A673 (cell line): ENCODE measurements around the gene CEMIP2. TPM values are rescaled to one million over a fixed set of nuclear protein-coding genes. Genes with fewer than 3 reads are reported as not detected.
A peak's percentile ranks its signal among the peaks of the same experiment; 100 is the strongest.

Experiments
- BruUV-seq: library from RNA; stranded (reverse); fragments of 400-500 nt; replicated peaks from 2 replicates; lab custom pipeline; 2021; lab: Mats Ljungman, UMichigan
- CTCF ChIA-PET: fragments of 300-600 bp; sonication (Branson Sonifier 250); formaldehyde crosslinking; loops from one replicate; lab custom pipeline; 2022; ENCODE audit warnings: antibody characterized with exemption; lab: Charles Lee
- POLR2A ChIA-PET: fragments of 300-600 bp; sonication (Branson Sonifier 250); formaldehyde crosslinking; loops from one replicate; lab custom pipeline; 2022; ENCODE audit warnings: antibody characterized with exemption; ENCODE audit not compliant: low non-redundant PET; lab: Charles Lee
- DNase-seq: peaks from one replicate; pipeline ENCODE4 v3.0.0-alpha.2; 2015; ENCODE audit warnings: low spot score
- H3K27ac ChIP-seq: fragments of 200-600 bp; sonication (generic); 2 replicates; pipeline ENCODE4 v1.5.1; 2016; ENCODE audit warnings: mixed run types, low read depth, mild to moderate bottlenecking, mixed read lengths, antibody characterized with exemption, low read length; ENCODE audit not compliant: poor library complexity, severe bottlenecking
- H3K27me3 ChIP-seq: fragments of 200-600 bp; sonication (generic); replicated peaks from 2 replicates; pipeline ENCODE4 v1.6.1; 2017; ENCODE audit warnings: mixed run types, low read depth, mild to moderate bottlenecking, mixed read lengths, antibody characterized with exemption, low read length; ENCODE audit not compliant: insufficient read depth, poor library complexity
- H3K36me3 ChIP-seq: fragments of 200-600 bp; sonication (generic); 2 replicates; pipeline ENCODE4 v1.6.1; 2016; ENCODE audit warnings: mixed run types, mild to moderate bottlenecking, mixed read lengths, antibody characterized with exemption, low read length; ENCODE audit not compliant: insufficient read depth, poor library complexity, severe bottlenecking
- H3K4me1 ChIP-seq: fragments of 200-600 bp; sonication (generic); 2 replicates; pipeline ENCODE4 v1.6.1; 2017; ENCODE audit warnings: mixed run types, mild to moderate bottlenecking, mixed read lengths, antibody characterized with exemption, low read length; ENCODE audit not compliant: insufficient read depth, poor library complexity, severe bottlenecking
- H3K4me3 ChIP-seq: fragments of 200-600 bp; sonication (generic); 2 replicates; pipeline ENCODE4 v1.5.1; 2016; ENCODE audit warnings: low read depth, mixed run types, mild to moderate bottlenecking, mixed read lengths, low read length; ENCODE audit not compliant: poor library complexity, severe bottlenecking
- H3K9me3 ChIP-seq: fragments of 200-600 bp; sonication (generic); 2 replicates; pipeline ENCODE4 v1.6.1; 2016; ENCODE audit warnings: mixed run types, low read depth, mild to moderate bottlenecking, mixed read lengths, antibody characterized with exemption, low read length; ENCODE audit not compliant: poor library complexity, severe bottlenecking
- EZH2 ChIP-seq: fragments of 200-600 bp; sonication (generic); IDR thresholded peaks from 2 replicates; pipeline ENCODE4 v1.6.1; 2017; ENCODE audit warnings: borderline replicate concordance, low read depth, mild to moderate bottlenecking, mixed read lengths, antibody characterized with exemption, low read length; ENCODE audit not compliant: poor library complexity, severe bottlenecking
- intact Hi-C: fragments of 100-400 bp; cut with micrococcal nuclease; formaldehyde crosslinking; loops from one replicate; pipeline ENCODE4 v1.10.0; 2022; ENCODE audit not compliant: unreplicated experiment
- total RNA-seq: library from RNA; stranded (reverse); gene quantifications from 2 replicates; pipeline ENCODE4 v1.2.3, GENCODE V29; 2021
- TF ChIP-seq, protein P1 (sequence below): fragments of 300-800, 200-600 bp; sonication (generic); conservative IDR thresholded peaks from 2 replicates; pipeline ENCODE4 v1.5.1; 2017; ENCODE audit warnings: low read depth, mild to moderate bottlenecking, antibody characterized with exemption, low read length, moderate library complexity, mixed read lengths

CEMIP2 gene
- total RNA-seq, 1 experiment from 2014 or later, result 32.9 TPM

DNA sequence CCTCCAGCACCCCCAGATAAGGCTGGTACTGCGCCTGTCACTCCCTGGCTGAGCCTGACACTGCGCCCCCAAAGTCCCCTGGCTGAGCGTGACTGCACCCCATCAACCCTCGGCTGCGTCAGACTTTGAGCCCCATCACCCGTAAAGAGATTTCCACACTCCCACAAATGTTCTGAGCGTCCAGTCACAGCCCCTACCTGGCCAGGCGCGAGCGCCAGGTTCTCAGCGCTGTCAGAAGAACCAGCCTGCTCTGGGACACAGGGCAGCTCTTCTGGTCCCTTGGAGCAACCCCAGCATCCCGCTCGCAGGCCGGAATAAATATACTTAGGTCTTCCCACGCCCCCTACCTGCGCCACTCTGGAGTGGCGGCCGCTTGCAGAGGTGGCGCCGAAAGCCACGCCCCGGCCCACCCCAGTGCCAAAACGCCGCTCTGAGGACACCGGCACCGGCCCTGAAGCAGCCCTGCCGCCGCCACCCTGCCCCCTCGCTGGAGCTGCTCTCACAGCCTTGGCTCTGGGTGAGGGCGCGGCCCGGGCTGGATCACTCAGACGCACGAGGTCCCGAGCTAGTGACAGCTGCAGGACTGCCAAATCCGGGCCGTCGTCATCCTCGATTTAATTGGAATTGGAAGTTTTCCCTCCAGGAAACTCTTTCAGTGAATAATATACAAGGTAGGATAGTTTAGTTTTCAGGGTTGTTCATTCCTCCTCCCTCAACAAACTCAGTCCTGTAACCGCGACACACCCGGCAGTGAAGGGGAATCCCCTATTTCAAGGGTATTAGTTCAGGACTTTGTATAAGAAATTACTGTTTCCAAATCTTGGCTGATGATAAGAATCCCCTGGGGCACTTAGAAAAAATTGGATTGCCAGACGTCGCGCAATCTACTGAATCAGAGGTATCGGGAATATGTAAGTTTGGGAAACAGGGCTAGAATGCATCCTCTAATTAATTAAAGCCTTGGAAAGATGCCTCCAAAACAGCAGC is 1.2 kb upstream of the CEMIP2 start:
- POLR2A ChIA-PET, result interaction anchor here (0.6 kb wide), 3 partner anchors 25 to 142 kb away, joined by 3 to 4 read pairs (median 3); partner anchors contain the start of gene C9orf85
- Histone ChIP-seq H3K9me3 (no peaks in the 10 kb centered on the region), H3K4me1 (peaks cover 36% of the 10 kb centered on the region), H3K27ac (no peak overlapping the region), H3K27me3 (no peaks in the 10 kb centered on the region), H3K4me3 (peak overlapping the region; percentile 74), H3K36me3 (no peaks in the 10 kb centered on the region)
- TF ChIP-seq, protein P1, sequence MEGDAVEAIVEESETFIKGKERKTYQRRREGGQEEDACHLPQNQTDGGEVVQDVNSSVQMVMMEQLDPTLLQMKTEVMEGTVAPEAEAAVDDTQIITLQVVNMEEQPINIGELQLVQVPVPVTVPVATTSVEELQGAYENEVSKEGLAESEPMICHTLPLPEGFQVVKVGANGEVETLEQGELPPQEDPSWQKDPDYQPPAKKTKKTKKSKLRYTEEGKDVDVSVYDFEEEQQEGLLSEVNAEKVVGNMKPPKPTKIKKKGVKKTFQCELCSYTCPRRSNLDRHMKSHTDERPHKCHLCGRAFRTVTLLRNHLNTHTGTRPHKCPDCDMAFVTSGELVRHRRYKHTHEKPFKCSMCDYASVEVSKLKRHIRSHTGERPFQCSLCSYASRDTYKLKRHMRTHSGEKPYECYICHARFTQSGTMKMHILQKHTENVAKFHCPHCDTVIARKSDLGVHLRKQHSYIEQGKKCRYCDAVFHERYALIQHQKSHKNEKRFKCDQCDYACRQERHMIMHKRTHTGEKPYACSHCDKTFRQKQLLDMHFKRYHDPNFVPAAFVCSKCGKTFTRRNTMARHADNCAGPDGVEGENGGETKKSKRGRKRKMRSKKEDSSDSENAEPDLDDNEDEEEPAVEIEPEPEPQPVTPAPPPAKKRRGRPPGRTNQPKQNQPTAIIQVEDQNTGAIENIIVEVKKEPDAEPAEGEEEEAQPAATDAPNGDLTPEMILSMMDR, result no peak; the same call in 1 of the 2 replicates
- no peak for TF ChIP-seq EZH2
- peak; percentile 50 for DNase-seq
- intact Hi-C loops, result loop anchor here (1.0 to 5.0 kb wide), 3 partner anchors 86 to 165 kb away; partner anchors contain the start of genes ABHD17B and C9orf85
- no TSS peak for BruUV-seq
- CTCF ChIA-PET, result interaction anchor here (0.5 to 0.6 kb wide), 2 partner anchors 20 to 143 kb away, joined by 3 to 4 read pairs; no protein-coding TSS in a partner anchor

DNA sequence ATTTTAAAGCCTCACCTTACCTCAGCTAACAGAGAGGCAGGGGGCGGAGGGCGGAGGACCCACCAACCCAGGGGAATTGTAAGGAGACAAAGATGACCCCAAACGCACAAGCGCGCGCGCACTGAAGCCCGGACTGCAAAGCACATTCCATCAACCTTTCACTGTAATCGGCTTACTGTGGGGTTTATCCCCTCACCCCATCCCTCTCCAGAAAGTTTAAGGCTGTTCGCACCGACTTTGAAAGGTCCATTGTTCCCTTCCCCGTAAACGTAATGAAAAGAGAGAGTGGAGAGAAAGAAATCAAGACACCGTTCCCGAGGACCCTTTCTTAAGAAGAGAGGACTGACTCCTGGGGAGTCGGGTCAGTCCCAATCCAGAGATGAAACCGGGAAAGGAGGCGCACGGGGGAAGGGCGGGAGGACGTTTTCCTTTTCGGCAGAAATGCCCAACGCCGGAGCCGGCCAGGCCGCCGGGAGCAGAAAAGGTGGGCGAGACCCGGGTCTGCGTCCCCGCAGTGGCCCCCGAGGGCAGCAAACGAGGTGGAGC is 464 bp downstream of the CEMIP2 start:
- ChIA-PET POLR2A (interaction anchor here (0.7 kb wide), 1 partner anchor 85 kb away, joined by 4 read pairs; no protein-coding TSS in a partner anchor), CTCF (interaction anchor here (0.5 kb wide), 1 partner anchor 500 kb away, joined by 3 read pairs; no protein-coding TSS in a partner anchor)
- DNase-seq, result peak; percentile 51
- H3K4me1 ChIP-seq, result peaks cover 52% of the 10 kb centered on the region
- no peaks in the 10 kb centered on the region for H3K36me3 ChIP-seq
- peak overlapping the region; percentile 86 for H3K27ac ChIP-seq
- intact Hi-C loops, result loop anchor here (5.0 kb wide), 1 partner anchor 144 kb away; the partner anchor contains the start of genes ABHD17B and C9orf85
- peak overlapping the region; percentile 74 for H3K4me3 ChIP-seq
- no peaks in the 10 kb centered on the region for H3K9me3 ChIP-seq
- TF ChIP-seq, protein P1, result no peak
- no peak for TF ChIP-seq EZH2
- H3K27me3 ChIP-seq, result no peaks in the 10 kb centered on the region
- BruUV-seq, result TSS peak; percentile 32

DNA sequence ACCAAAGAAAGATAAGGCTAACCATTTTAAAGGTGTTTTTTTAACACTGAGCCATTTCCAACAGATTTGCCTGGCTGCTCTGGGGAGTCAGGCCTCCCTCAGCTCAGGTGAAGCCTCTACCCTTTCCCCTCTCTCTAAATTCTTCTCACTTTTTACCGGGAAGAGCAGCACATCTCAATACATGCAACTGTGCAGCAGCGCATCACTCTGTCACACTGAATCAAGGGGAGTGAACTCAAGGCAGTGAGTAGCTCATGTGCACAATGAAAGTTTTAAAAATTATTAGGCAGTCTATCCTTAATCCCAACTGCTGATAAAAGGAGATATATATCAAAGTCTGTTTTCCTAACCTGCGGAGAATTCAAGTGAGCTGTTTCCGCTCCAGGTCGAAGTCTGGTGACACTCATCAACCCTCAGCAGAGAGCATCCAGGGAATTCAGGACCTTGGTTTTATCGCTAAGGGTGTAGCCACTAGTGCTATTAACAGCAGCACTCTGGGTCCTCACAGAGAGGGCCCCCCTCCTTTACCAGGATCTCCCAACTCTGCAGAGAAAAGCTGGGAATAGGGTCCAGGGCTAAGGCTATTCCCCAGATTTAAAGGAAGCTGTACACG is 1.0 kb downstream of the CEMIP2 start:
- ChIA-PET CTCF (no interaction called here), POLR2A (interaction anchor here (1.1 kb wide), 1 partner anchor 83 kb away, joined by 4 read pairs; no protein-coding TSS in a partner anchor)
- Histone ChIP-seq H3K27me3 (no peaks in the 10 kb centered on the region), H3K36me3 (no peaks in the 10 kb centered on the region), H3K4me1 (peaks cover 52% of the 10 kb centered on the region), H3K9me3 (no peaks in the 10 kb centered on the region), H3K27ac (no peak overlapping the region), H3K4me3 (peak overlapping the region; percentile 74)
- intact Hi-C loops, result loop anchor here (5.0 kb wide), 1 partner anchor 145 kb away; the partner anchor contains the start of genes ABHD17B and C9orf85
- no peak for DNase-seq
- BruUV-seq, result no TSS peak
- TF ChIP-seq EZH2, result no peak
- TF ChIP-seq, protein P1, result no peak
